Spleen (tissue), 11 donors: ENCODE data around the gene MKRN1. TPM values are rescaled to one million over a fixed set of nuclear protein-coding genes. Genes with fewer than 3 reads are reported as not detected.
"Not testable (repeated sequence)": the region's sequence is repeated elsewhere in the genome, so short reads cannot be mapped to it uniquely, and the experiment has no call there.

Experiments used
- DNase-seq: peaks from one replicate; pipeline ENCODE4 v3.0.0-alpha.2; 2020
- H3K27ac ChIP-seq, 8 donors: fragments of 200-600 bp; sonication (generic) in 7 of 8; 1 replicate in 4 of 8; 2 replicates in 4 of 8; pipeline versions ENCODE4 v1.5.0 to v1.8.0; 2016 to 2021; ENCODE audit warnings: inconsistent platforms in 4 of 8, mild to moderate bottlenecking in 4 of 8, moderate library complexity in 1 of 8
- H3K27me3 ChIP-seq, 7 donors: fragments of 200-600 bp; sonication (generic) in 6 of 7; replicated peaks in 1 of 7; 1 replicate in 4 of 7; 2 replicates in 3 of 7; pipeline versions ENCODE4 v1.5.0 to v1.8.0; 2016 to 2021; ENCODE audit warnings: inconsistent platforms in 3 of 7, mild to moderate bottlenecking in 1 of 7
- H3K36me3 ChIP-seq, 6 donors: fragments of 200-600 bp; sonication (generic) in 5 of 6; 1 replicate in 4 of 6; 2 replicates in 2 of 6; pipeline versions ENCODE4 v1.5.0 to v1.8.0; 2016 to 2021; ENCODE audit warnings: inconsistent platforms in 2 of 6
- H3K4me1 ChIP-seq, 6 donors: fragments of 200-600 bp; sonication (generic) in 5 of 6; 1 replicate in 3 of 6; 2 replicates in 3 of 6; pipeline versions ENCODE4 v1.5.0 to v1.8.0; 2016 to 2021; ENCODE audit warnings: inconsistent platforms in 3 of 6
- H3K4me3 ChIP-seq, 8 donors: fragments of 200-600 bp; sonication (generic) in 7 of 8; 1 replicate in 4 of 8; 2 replicates in 4 of 8; pipeline versions ENCODE4 v1.5.0 to v1.8.0; 2016 to 2021; ENCODE audit warnings: inconsistent platforms in 4 of 8, mild to moderate bottlenecking in 4 of 8, moderate library complexity in 2 of 8
- H3K9me3 ChIP-seq, 8 donors: fragments of 200-600 bp; sonication (generic) in 7 of 8; 1 replicate in 4 of 8; 2 replicates in 4 of 8; pipeline versions ENCODE4 v1.5.0 to v1.8.0; 2016 to 2021; ENCODE audit warnings: inconsistent platforms in 4 of 8
- CTCF ChIP-seq, 11 experiments: fragments of 200-600 bp in 7 of 11; fragments of 450-650 bp in 4 of 11; sonication (generic) in 4 of 11; IDR thresholded peaks in 8 of 11; conservative IDR thresholded peaks in 3 of 11; 1 replicate in 7 of 11; 2 replicates in 4 of 11; pipeline versions ENCODE4 v1.4.0 to v1.8.0; 2016 to 2021; ENCODE audit warnings: antibody characterized with exemption in 11 of 11, inconsistent platforms in 4 of 11, mild to moderate bottlenecking in 1 of 11
- POLR2A ChIP-seq, 3 donors: fragments of 450-650 bp; IDR thresholded peaks; one replicate each; pipeline ENCODE4 v1.5.1; 2017; ENCODE audit warnings: antibody characterized with exemption in 3 of 3, mild to moderate bottlenecking in 1 of 3
- POLR2AphosphoS5 ChIP-seq, 3 donors: sonication (generic); formaldehyde crosslinking; IDR thresholded peaks; one replicate each; pipeline ENCODE4 v1.5.1; 2017; ENCODE audit warnings: antibody characterized with exemption in 3 of 3
- WGBS, 5 donors: extraction: QIAGEN DNeasy Blood & Tissue Kit in 3 of 5; methylation state at CpG; one replicate each; pipeline versions ENCODE4 v1.1.5 to v1.1.7; 2013 to 2018; 5-methylcytosine and 5-hydroxymethylcytosine counted together
- intact Hi-C: fragments of 100-400 bp; cut with DNase I; formaldehyde crosslinking; loops from one replicate; pipeline ENCODE4 v1.15.0; 2023; ENCODE audit warnings: low total_unique reads
- polyA plus RNA-seq, 3 donors: library from polyadenylated mRNA; stranded (reverse); fragments of 200-250 nt; gene quantifications; one replicate each; pipeline ENCODE4 v1.2.1, GENCODE V29; 2013
- total RNA-seq, 7 donors: library from RNA; depleted of rRNA in 3 of 7; stranded (reverse); fragments of >200 nt in 3 of 7; fragmentation: NEBNext Ultra II Directional in 4 of 7; extraction: Animal tissue kit (Norgen Biotek cat#: 25700) in 4 of 7; gene quantifications; one replicate each; pipeline versions ENCODE4 v1.1.0 to v1.2.1, GENCODE V29; 2016 to 2021
- donor health status: healthy with polysubstance abuse.
- donor health status: DM: no; HTN: no; CAD: no; lungs with moderate emphysema.
- donor health status: DM: no; HTN: no; CAD: no.
- donor health status: Bipolar disorder and iron deficiency.
- donor health status: healthy.
- donor health status: DM: no; HTN: no; CAD: no.
- donor health status: DM: yes; HTN: yes; CAD: no.

MKRN1 gene
- total and polyA plus RNA-seq, 10 donors, result 41.8 to 179 (median 101) TPM

GRCh38 chr7:140517546-140518369, 38.5 kb upstream of the MKRN1 start:
- intact Hi-C loops, result loop anchor here (2.0 kb wide), 1 partner anchor 135 kb away; no protein-coding TSS in a partner anchor
- TF ChIP-seq POLR2A (IDR thresholded peaks at IDR 0.05) (no peak), POLR2AphosphoS5 (IDR thresholded peaks at IDR 0.05) (peak; percentile 58 to 72 (median 72)), CTCF (IDR thresholded peaks at IDR 0.05 in 8 of 11, conservative IDR thresholded peaks at IDR 0.05 in 3 of 11) (peak; percentile 42 to 87 (median 79))
- no peaks in the 10 kb centered on the region for H3K9me3 ChIP-seq
- peaks cover 0 to 10% (median 0%) of the 10 kb centered on the region in 6 donors for H3K36me3 ChIP-seq
- peak; percentile 90 for DNase-seq
- H3K27ac ChIP-seq, result peak overlapping the region in 5 of 8 donors; percentile 4 to 74 (median 60)
- H3K4me1 ChIP-seq, result peaks cover 0 to 18% (median 9%) of the 10 kb centered on the region in 6 donors
- WGBS, 5 donors, result 52 to 58% (median 56%) methylated on average over 31 of the region's 31 CpGs
- no peak overlapping the region for H3K4me3 ChIP-seq
- H3K27me3 ChIP-seq, result peaks cover 0 to 10% (median 0%) of the 10 kb centered on the region in 7 donors

- Histone ChIP-seq H3K9me3 (no peaks in the 10 kb centered on the region), H3K27ac (no peak overlapping the region), H3K4me3 (no peak overlapping the region), H3K36me3 (no peaks in the 10 kb centered on the region), H3K27me3 (peaks cover 0 to 3% (median 0%) of the 10 kb centered on the region in 7 donors), H3K4me1 (no peaks in the 10 kb centered on the region)
- TF ChIP-seq CTCF (IDR thresholded peaks at IDR 0.05 in 8 of 11, conservative IDR thresholded peaks at IDR 0.05 in 3 of 11) (no peak), POLR2A (IDR thresholded peaks at IDR 0.05) (no peak), POLR2AphosphoS5 (IDR thresholded peaks at IDR 0.05) (no peak)
- no peak for DNase-seq
- WGBS, 5 donors, result 44 to 57% (median 51%) methylated on average over 9 of the region's 9 CpGs
- intact Hi-C loops, result no loop called here
Measured at GRCh38 chr7:140512317-140513000, 33.2 kb upstream of the MKRN1 start.

GRCh38 chr7:140509789-140510188, 30.5 kb upstream of the MKRN1 start:
- H3K4me3 ChIP-seq, result no peak overlapping the region
- intact Hi-C loops, result no loop called here
- H3K27ac ChIP-seq, result no peak overlapping the region
- peaks cover 0 to 6% (median 0%) of the 10 kb centered on the region in 6 donors for H3K4me1 ChIP-seq
- TF ChIP-seq POLR2AphosphoS5 (IDR thresholded peaks at IDR 0.05) (no peak), CTCF (IDR thresholded peaks at IDR 0.05 in 8 of 11, conservative IDR thresholded peaks at IDR 0.05 in 3 of 11) (no peak), POLR2A (IDR thresholded peaks at IDR 0.05) (no peak)
- 63 to 78% (median 64%) methylated on average over 4 to 5 of the region's 5 CpGs for WGBS, 5 donors
- no peaks in the 10 kb centered on the region for H3K36me3 ChIP-seq
- no peaks in the 10 kb centered on the region for H3K27me3 ChIP-seq
- H3K9me3 ChIP-seq, result no peaks in the 10 kb centered on the region
- DNase-seq, result no peak

- H3K4me3 ChIP-seq, H3K9me3 ChIP-seq, H3K4me1 ChIP-seq, DNase-seq, H3K27ac ChIP-seq, H3K36me3 ChIP-seq, intact Hi-C loops, H3K27me3 ChIP-seq: not testable (repeated sequence)
- WGBS, 5 donors, result 78 to 88% (median 87%) methylated on average over 6 of the region's 6 CpGs
Measured at GRCh38 chr7:140507556-140507955, 28.3 kb upstream of the MKRN1 start.
